ENCODE results near the gene EDA.

Gene EDA

GRCh38 chrX:70022616-70023015 is 406.7 kb downstream of the EDA start:
- FAIRE-seq (no peak), DNase-seq (ENCODE audit: low spot score) (no peak)

- DNase-seq (ENCODE audit: low spot score) = no peak
- FAIRE-seq = no peak
Measured at GRCh38 chrX:70025464-70025863, 409.6 kb downstream of the EDA start.

GRCh38 chrX:70026112-70026850 is 410.4 kb downstream of the EDA start:
- no peak for DNase-seq (ENCODE audit: low spot score)
- FAIRE-seq = no peak

GRCh38 chrX:70026851-70027200 is 410.9 kb downstream of the EDA start:
- no peak for DNase-seq (ENCODE audit: low spot score)
- no peak for FAIRE-seq

GRCh38 chrX:70029863-70030262 is 413.9 kb downstream of the EDA start:
- no peak for DNase-seq (ENCODE audit: low spot score)

GRCh38 chrX:70030301-70030767 is 414.4 kb downstream of the EDA start:
- DNase-seq (ENCODE audit: low spot score) = peak; percentile 61
- FAIRE-seq = no peak

More at GRCh38 chrX:70029863-70030262, 413.9 kb downstream of the EDA start:
- no peak for FAIRE-seq

GRCh38 chrX:70032792-70033191 is 416.9 kb downstream of the EDA start:
- DNase-seq (ENCODE audit: low spot score) = no peak
- no peak for FAIRE-seq

- DNase-seq (ENCODE audit: low spot score) (peak; percentile 46), FAIRE-seq (no peak)
Measured at GRCh38 chrX:70033348-70034051, 417.6 kb downstream of the EDA start.

- no peak for DNase-seq (ENCODE audit: low spot score)
- no peak for FAIRE-seq
Measured at GRCh38 chrX:70034646-70035045, 418.7 kb downstream of the EDA start.

GRCh38 chrX:70038515-70038914 is 422.6 kb downstream of the EDA start:
- FAIRE-seq (no peak), DNase-seq (ENCODE audit: low spot score) (no peak)

- FAIRE-seq = no peak
- DNase-seq (ENCODE audit: low spot score) = no peak
Measured at GRCh38 chrX:70038951-70039350, 423.0 kb downstream of the EDA start.

- FAIRE-seq (no peak), DNase-seq (ENCODE audit: low spot score) (no peak)
Measured at GRCh38 chrX:70039758-70040157, 423.8 kb downstream of the EDA start.

GRCh38 chrX:70041993-70042392 is 426.1 kb downstream of the EDA start:
- FAIRE-seq (no peak), DNase-seq (ENCODE audit: low spot score) (no peak)

GRCh38 chrX:70042399-70043371 is 426.8 kb downstream of the EDA start:
- DNase-seq (ENCODE audit: low spot score) (no peak), FAIRE-seq (no peak)

- FAIRE-seq (no peak), DNase-seq (ENCODE audit: low spot score) (no peak)
Measured at GRCh38 chrX:70043685-70044084, 427.8 kb downstream of the EDA start.

GRCh38 chrX:70044541-70045245 is 428.8 kb downstream of the EDA start:
- DNase-seq (ENCODE audit: low spot score) (peak; percentile 21), FAIRE-seq (no peak)

GRCh38 chrX:70046978-70047377 is 431.1 kb downstream of the EDA start:
- DNase-seq (ENCODE audit: low spot score) = no peak
- no peak for FAIRE-seq

- FAIRE-seq = no peak
Measured at GRCh38 chrX:70049406-70049805, 433.5 kb downstream of the EDA start.

GRCh38 chrX:70049925-70050324 is 434.0 kb downstream of the EDA start, which contains the start of gene AWAT2:
AWAT2 (minus strand) TSS chrX:70049938; CDS start chrX:70049932, 6 bp downstream.
- FAIRE-seq = no peak

More at GRCh38 chrX:70049406-70049805, 433.5 kb downstream of the EDA start:
- DNase-seq (ENCODE audit: low spot score) = no peak

GRCh38 chrX:70052895-70053615 is 437.1 kb downstream of the EDA start:
- no peak for DNase-seq (ENCODE audit: low spot score)
- FAIRE-seq = no peak

More at GRCh38 chrX:70049925-70050324, 434.0 kb downstream of the EDA start, which contains the start of gene AWAT2:
- no peak for DNase-seq (ENCODE audit: low spot score)

All from urothelium cell line (cell line).